WI38 (cell line): ENCODE data around the gene OCEL1.

Experiments
- H3K4me3 ChIP-seq: 2 replicates; pipeline ENCODE4 v1.5.1; 2011; ENCODE audit warnings: low read depth, mild to moderate bottlenecking, control low read depth, low read length
- TF ChIP-seq, protein P1 (sequence below): IDR thresholded peaks from 2 replicates; pipeline ENCODE4 v1.5.1; 2012; ENCODE audit warnings: low read depth, mild to moderate bottlenecking, control low read depth, low read length

Gene OCEL1

DNA sequence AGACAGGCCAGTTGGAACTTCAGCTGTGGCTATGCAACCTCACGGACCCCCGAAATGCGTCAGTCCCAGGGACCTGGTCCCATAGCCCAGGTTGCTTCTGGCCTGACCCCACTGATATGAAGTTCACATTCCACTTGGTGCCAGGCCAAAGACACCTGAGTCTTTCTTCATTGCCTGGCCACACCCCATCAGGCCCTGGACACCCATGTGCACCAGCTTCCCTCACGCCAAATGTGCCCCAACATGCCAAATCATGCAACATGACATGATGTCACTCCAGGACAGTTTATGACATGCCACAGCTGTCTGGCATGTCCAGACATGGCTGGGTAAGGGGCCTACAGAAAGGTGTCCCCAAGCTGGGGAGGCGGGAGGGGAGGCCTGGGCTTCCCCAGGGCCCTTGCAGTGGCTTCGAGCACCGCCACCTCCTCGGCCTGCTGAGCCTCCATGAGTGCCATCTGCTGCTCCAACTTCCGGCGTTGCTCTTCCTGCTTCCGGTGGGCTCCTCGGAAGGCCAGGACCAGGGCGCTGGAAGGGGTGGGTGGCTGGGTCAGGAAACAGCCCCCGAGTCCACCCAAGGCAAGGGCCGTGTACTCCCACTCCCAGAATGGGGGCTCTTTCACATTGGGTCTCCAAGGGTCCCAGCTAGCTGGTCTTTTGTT is 24.0 kb downstream of the OCEL1 start:
- no peak overlapping the region for H3K4me3 ChIP-seq
- TF ChIP-seq, protein P1, sequence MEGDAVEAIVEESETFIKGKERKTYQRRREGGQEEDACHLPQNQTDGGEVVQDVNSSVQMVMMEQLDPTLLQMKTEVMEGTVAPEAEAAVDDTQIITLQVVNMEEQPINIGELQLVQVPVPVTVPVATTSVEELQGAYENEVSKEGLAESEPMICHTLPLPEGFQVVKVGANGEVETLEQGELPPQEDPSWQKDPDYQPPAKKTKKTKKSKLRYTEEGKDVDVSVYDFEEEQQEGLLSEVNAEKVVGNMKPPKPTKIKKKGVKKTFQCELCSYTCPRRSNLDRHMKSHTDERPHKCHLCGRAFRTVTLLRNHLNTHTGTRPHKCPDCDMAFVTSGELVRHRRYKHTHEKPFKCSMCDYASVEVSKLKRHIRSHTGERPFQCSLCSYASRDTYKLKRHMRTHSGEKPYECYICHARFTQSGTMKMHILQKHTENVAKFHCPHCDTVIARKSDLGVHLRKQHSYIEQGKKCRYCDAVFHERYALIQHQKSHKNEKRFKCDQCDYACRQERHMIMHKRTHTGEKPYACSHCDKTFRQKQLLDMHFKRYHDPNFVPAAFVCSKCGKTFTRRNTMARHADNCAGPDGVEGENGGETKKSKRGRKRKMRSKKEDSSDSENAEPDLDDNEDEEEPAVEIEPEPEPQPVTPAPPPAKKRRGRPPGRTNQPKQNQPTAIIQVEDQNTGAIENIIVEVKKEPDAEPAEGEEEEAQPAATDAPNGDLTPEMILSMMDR: no peak

DNA sequence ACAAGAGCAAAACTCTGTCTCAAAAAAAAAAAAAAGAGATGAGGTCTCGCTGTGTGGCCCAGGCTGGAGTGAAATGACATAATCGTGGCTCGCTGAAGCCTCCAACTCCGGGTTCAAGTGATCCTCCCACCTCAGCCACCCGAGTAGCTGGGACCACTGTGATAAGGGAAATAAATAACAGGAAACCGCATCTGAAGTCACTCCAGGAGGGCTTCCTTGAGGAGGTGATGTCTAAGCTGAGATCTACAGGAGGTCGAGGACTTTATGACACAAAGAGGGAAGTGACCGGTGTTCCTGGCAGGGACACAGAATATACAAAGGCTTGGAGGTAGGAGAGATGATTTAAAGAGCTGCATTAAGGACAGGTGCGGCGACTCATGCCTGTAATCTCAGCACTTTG is 28.6 kb downstream of the OCEL1 start:
- no peak overlapping the region for H3K4me3 ChIP-seq
- TF ChIP-seq, protein P1: no peak

DNA sequence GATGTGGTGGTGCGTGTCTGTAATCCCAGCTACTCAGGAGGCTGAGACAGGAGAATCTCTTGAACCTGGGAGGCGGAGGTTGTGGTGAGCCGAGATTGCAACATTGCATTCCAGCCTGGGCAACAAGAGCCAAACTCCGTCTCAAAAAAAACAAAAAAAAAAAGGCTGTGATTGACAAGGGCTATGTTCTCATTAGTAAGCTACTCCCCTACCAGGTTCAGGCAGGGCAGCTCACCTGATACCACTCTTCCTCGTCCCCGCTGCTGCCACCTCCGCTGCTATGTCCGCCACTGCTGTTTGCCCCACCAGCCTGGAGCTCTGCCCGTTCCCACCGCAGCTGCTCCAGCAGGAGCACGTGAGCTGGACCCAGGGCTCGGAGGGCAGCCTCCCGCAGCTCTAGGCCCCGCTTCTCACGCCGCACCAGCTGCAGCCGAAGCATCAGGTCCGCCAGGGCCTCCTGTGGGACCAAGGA is 29.2 kb downstream of the OCEL1 start:
- H3K4me3 ChIP-seq: no peak overlapping the region
- TF ChIP-seq, protein P1: no peak

GRCh38 chr19:17256130-17256529 is 30.1 kb downstream of the OCEL1 start:
- no peak overlapping the region for H3K4me3 ChIP-seq
- TF ChIP-seq, protein P1: no peak

DNA sequence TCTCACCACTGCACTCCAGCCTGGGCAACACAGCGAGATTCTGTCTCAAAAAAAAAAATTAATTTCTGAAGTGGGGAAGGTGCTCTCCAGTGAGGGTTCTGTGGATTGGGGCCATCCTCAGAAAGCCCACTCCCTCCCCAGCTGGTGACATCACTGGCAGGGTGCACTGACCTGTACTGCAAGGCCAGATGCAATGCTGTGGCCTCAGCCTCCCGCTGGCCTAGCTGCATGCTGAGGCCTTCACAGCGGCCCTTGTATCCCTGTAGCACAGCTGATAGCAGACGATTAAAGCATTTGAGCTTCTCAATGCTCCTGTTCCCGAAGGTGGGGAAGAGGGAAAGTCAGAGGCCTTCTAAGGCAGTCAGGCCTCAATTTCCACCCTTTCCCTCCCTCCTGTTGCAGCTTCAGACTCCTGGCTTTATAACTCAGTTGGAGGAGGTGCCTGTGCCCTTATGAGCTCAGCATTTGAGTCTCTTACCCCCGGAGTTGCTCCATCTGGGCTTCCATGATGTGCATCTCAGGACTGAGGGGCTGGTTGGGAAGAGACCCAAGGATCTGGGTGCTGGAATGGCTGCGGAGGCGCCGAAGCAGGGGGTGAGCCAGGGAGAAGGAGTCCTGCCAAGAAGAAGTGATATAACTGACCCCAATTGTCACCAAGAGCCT is 33.2 kb downstream of the OCEL1 start:
- TF ChIP-seq, protein P1: no peak

DNA sequence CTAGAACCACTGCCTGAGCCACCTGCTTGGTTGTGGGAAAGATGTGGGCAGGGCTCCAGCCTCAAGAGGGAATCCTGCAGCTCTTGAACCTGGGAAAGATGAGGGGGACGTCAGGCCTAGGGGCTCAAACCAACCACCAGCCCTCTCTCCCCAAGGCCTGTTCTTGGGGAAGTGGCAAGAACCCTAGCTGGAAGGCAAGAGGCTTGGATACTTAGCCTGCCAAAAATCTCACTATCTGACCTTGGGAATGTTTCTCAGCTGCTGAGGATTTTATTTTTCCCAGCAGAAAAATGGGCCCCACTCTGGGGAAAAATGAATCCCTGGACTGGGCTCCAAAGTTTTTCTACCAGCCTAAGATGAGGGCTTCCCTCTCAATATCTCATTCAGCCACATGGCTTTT is 33.9 kb downstream of the OCEL1 start:
- TF ChIP-seq, protein P1: no peak

More for the DNA sequence above, 33.2 kb downstream of the OCEL1 start:
- H3K4me3 ChIP-seq: no peak overlapping the region

GRCh38 chr19:17260842-17261325 is 34.9 kb downstream of the OCEL1 start:
- H3K4me3 ChIP-seq: no peak overlapping the region
- TF ChIP-seq, protein P1: peak; percentile 76

More for the DNA sequence above, 33.9 kb downstream of the OCEL1 start:
- H3K4me3 ChIP-seq: no peak overlapping the region
